IMR-90 (cell line): ENCODE measurements around the gene ACO1.

ENCODE experiments used
- CTCF ChIP-seq: conservative IDR thresholded peaks from 2 replicates; pipeline ENCODE4 v1.5.1; 2012; ENCODE audit warnings: mild to moderate bottlenecking, low read depth, low read length, improper control_type of control experiment
- MXI1 ChIP-seq: IDR thresholded peaks from 2 replicates; pipeline ENCODE4 v1.6.1; 2012; ENCODE audit warnings: low read depth, mild to moderate bottlenecking, low read length, moderate library complexity, borderline replicate concordance
- POLR2A ChIP-seq: IDR thresholded peaks from 2 replicates; pipeline ENCODE4 v1.6.1; 2012; ENCODE audit warnings: mild to moderate bottlenecking, low read depth, low read length
- RAD21 ChIP-seq: IDR thresholded peaks from 2 replicates; pipeline ENCODE4 v1.6.1; 2012; ENCODE audit warnings: low read length, improper control_type of control experiment

- TF ChIP-seq CTCF (no peak), POLR2A (no peak), MXI1 (no peak), RAD21 (no peak)
Observed at GRCh38 chr9:32483343-32483742, 98.9 kb downstream of the ACO1 start.
